KOPT-K1 (cell line): ENCODE measurements around the gene TRAPPC13.

Experiments used
- H3K27ac ChIP-seq: fragments of 200-600 bp; sonication (generic); 2 replicates; pipeline ENCODE4 v1.5.1; 2016; ENCODE audit warnings: antibody characterized with exemption, mild to moderate bottlenecking, low read depth, low read length; ENCODE audit not compliant: poor library complexity, severe bottlenecking
- H3K36me3 ChIP-seq: fragments of 200-600 bp; sonication (generic); 2 replicates; pipeline ENCODE4 v1.5.1; 2017; ENCODE audit warnings: antibody characterized with exemption, mild to moderate bottlenecking, low read length, moderate library complexity; ENCODE audit not compliant: insufficient read depth
- H3K9me3 ChIP-seq: fragments of 200-600 bp; sonication (generic); 2 replicates; pipeline ENCODE4 v1.5.1; 2017; ENCODE audit warnings: antibody characterized with exemption, low read length, mild to moderate bottlenecking; ENCODE audit not compliant: insufficient read depth, poor library complexity, severe bottlenecking

Gene TRAPPC13

DNA sequence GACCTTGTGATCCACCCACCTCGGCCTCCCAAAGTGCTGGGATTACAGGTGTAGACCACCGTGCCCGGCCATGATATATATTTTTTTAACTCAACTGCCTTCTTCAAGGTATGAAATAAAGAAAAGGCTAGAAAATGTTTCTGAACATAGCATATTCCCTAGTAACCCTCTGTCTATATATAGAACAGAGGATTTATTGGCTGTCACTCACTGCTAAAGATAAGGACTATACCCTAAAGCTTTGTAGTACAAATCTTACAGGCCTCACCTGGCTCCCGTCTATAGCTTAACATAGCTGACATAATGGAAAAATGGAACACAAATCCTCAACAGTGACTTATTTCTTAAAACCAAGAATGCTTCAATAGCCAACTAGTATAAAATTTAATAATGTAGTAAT lies 82.8 kb downstream of the TRAPPC13 start:
- Histone ChIP-seq H3K36me3 (peaks cover 45% of the 10 kb centered on the region), H3K9me3 (no peaks in the 10 kb centered on the region), H3K27ac (no peak overlapping the region)

GRCh38 chr5:65708145-65708544 lies 83.3 kb downstream of the TRAPPC13 start:
- Histone ChIP-seq H3K36me3 (peaks cover 42% of the 10 kb centered on the region), H3K27ac (no peak overlapping the region), H3K9me3 (no peaks in the 10 kb centered on the region)
